Upper lobe of right lung (tissue), 1 donor: ENCODE data around the gene KRTAP5-1. TPM values are rescaled to one million over a fixed set of nuclear protein-coding genes. Genes with fewer than 3 reads are reported as not detected.

ENCODE experiments used
- ATAC-seq: fragments of 200-7000 bp; cut with Tn5 transposase; one replicate; pipeline ENCODE4 v1.9.1; 2020; ENCODE audit warnings: mild to moderate bottlenecking, moderate library complexity
- DNase-seq: peaks from one replicate; pipeline ENCODE4 v3.0.0-alpha.2; 2020
- H3K27ac ChIP-seq: fragments of 200-600 bp; one replicate; pipeline ENCODE4 v1.8.0; 2022
- H3K27me3 ChIP-seq: fragments of 200-600 bp; one replicate; pipeline ENCODE4 v1.8.0; 2022; ENCODE audit warnings: mild to moderate bottlenecking
- H3K36me3 ChIP-seq: fragments of 200-600 bp; one replicate; pipeline ENCODE4 v1.8.0; 2022
- H3K4me1 ChIP-seq: fragments of 200-600 bp; one replicate; pipeline ENCODE4 v1.8.0; 2022
- H3K4me3 ChIP-seq: fragments of 200-600 bp; one replicate; pipeline ENCODE4 v1.8.0; 2022; ENCODE audit warnings: mild to moderate bottlenecking
- H3K9me3 ChIP-seq: fragments of 200-600 bp; one replicate; pipeline ENCODE4 v1.8.0; 2022
- CTCF ChIP-seq: fragments of 200-600 bp; IDR thresholded peaks from one replicate; pipeline ENCODE4 v1.8.0; 2022; ENCODE audit warnings: antibody characterized with exemption
- intact Hi-C: fragments of 100-400 bp; cut with DNase I; formaldehyde crosslinking; loops from one replicate; pipeline ENCODE4 v1.11.0; 2022
- total RNA-seq: library from RNA; stranded (reverse); fragmentation: NEBNext Ultra II Directional; extraction: Animal tissue kit (Norgen Biotek cat#: 25700); gene quantifications from one replicate; pipeline ENCODE4 v1.2.1, GENCODE V29; 2021
- donor health status: DM: no; HTN: yes; CAD: no; lungs with severe emphysema.

The KRTAP5-1 gene
- total RNA-seq, 1 donor from 2014 or later: not detected

GRCh38 chr11:1561266-1561665 is 23.8 kb downstream of the KRTAP5-1 start:
- H3K4me1 ChIP-seq: peaks cover 26% of the 10 kb centered on the region
- no peaks in the 10 kb centered on the region for H3K9me3 ChIP-seq
- no peak for TF ChIP-seq CTCF
- DNase-seq (peak; percentile 58), ATAC-seq (no peak)
- H3K27me3 ChIP-seq: no peaks in the 10 kb centered on the region
- H3K4me3 ChIP-seq: no peak overlapping the region
- intact Hi-C loops: no loop called here
- no peaks in the 10 kb centered on the region for H3K36me3 ChIP-seq
- no peak overlapping the region for H3K27ac ChIP-seq

GRCh38 chr11:1560649-1561251 is 24.3 kb downstream of the KRTAP5-1 start:
- H3K36me3 ChIP-seq: no peaks in the 10 kb centered on the region
- H3K4me1 ChIP-seq: peaks cover 26% of the 10 kb centered on the region
- no peak for TF ChIP-seq CTCF
- H3K4me3 ChIP-seq: no peak overlapping the region
- no peaks in the 10 kb centered on the region for H3K9me3 ChIP-seq
- no peak for ATAC-seq
- no peaks in the 10 kb centered on the region for H3K27me3 ChIP-seq
- intact Hi-C loops: no loop called here
- no peak overlapping the region for H3K27ac ChIP-seq
- no peak for DNase-seq

GRCh38 chr11:1560002-1560648 is 25.0 kb downstream of the KRTAP5-1 start:
- peaks cover 26% of the 10 kb centered on the region for H3K4me1 ChIP-seq
- TF ChIP-seq CTCF: no peak
- H3K27ac ChIP-seq: peak overlapping the region; percentile 78
- intact Hi-C loops: no loop called here
- DNase-seq: peak; percentile 61
- ATAC-seq: no peak
- no peaks in the 10 kb centered on the region for H3K9me3 ChIP-seq
- no peaks in the 10 kb centered on the region for H3K27me3 ChIP-seq
- H3K4me3 ChIP-seq: no peak overlapping the region
- no peaks in the 10 kb centered on the region for H3K36me3 ChIP-seq

GRCh38 chr11:1559111-1559951 is 25.8 kb downstream of the KRTAP5-1 start:
- Histone ChIP-seq H3K27ac (peak overlapping the region; percentile 78), H3K4me1 (peaks cover 26% of the 10 kb centered on the region), H3K9me3 (no peaks in the 10 kb centered on the region), H3K4me3 (peak overlapping the region; percentile 30), H3K36me3 (no peaks in the 10 kb centered on the region), H3K27me3 (peaks cover 2% of the 10 kb centered on the region)
- peak; percentile 96 for DNase-seq
- no peak for TF ChIP-seq CTCF
- ATAC-seq: peak; percentile 85
- intact Hi-C loops: no loop called here

GRCh38 chr11:1558775-1559110 is 26.3 kb downstream of the KRTAP5-1 start:
- peak overlapping the region; percentile 30 for H3K4me3 ChIP-seq
- peaks cover 26% of the 10 kb centered on the region for H3K4me1 ChIP-seq
- H3K9me3 ChIP-seq: no peaks in the 10 kb centered on the region
- peak; percentile 0 for ATAC-seq
- peak overlapping the region; percentile 78 for H3K27ac ChIP-seq
- no peaks in the 10 kb centered on the region for H3K36me3 ChIP-seq
- peaks cover 8% of the 10 kb centered on the region for H3K27me3 ChIP-seq
- no peak for DNase-seq
- TF ChIP-seq CTCF: no peak
- intact Hi-C loops: no loop called here
